ENCODE data around the gene MOAP1.

- no peak for TF ChIP-seq YY1 (IDR thresholded peaks at IDR 0.05; ENCODE audit: low read depth)
- TF ChIP-seq CTCF (IDR thresholded peaks at IDR 0.05), result no peak
- TF ChIP-seq EP300 (IDR thresholded peaks at IDR 0.05; ENCODE audit: borderline replicate concordance in 1 of 2, low read depth in 1 of 2, low read length in 1 of 2), result no peak
Measured at GRCh38 chr14:93231129-93231979, 46.7 kb upstream of the MOAP1 start.

Measured in SK-N-SH (cell line).